Endothelial cell of umbilical vein (primary cell): ENCODE results near the gene WDR5.
A peak's percentile ranks its signal among the peaks of the same experiment; 100 is the strongest.

Experiments used
- MAX ChIP-seq: IDR thresholded peaks from 2 replicates; pipeline ENCODE4 v1.6.1; 2011; ENCODE audit not compliant: insufficient read depth, insufficient read length
- POLR2AphosphoS5 ChIP-seq: IDR thresholded peaks from 2 replicates; pipeline ENCODE4 v1.6.1; 2012; ENCODE audit warnings: low read depth, mild to moderate bottlenecking, control low read depth, low read length, moderate library complexity; ENCODE audit not compliant: insufficient read depth

GRCh38 chr9:134163371-134164196 is 27.7 kb downstream of the WDR5 start:
- TF ChIP-seq POLR2AphosphoS5: peak; percentile 14
- TF ChIP-seq MAX: no peak
